GM12872 (cell line): ENCODE results near the gene VPS36.

ENCODE experiments used
- TF ChIP-seq, protein P1 (sequence below): IDR thresholded peaks from 3 replicates; pipeline ENCODE4 v1.5.1; 2011; ENCODE audit warnings: low read depth, mild to moderate bottlenecking, low read length, moderate library complexity; ENCODE audit not compliant: insufficient read depth

The VPS36 gene

GRCh38 chr13:52406629-52407028 lies 43.8 kb downstream of the VPS36 start:
- TF ChIP-seq, protein P1, sequence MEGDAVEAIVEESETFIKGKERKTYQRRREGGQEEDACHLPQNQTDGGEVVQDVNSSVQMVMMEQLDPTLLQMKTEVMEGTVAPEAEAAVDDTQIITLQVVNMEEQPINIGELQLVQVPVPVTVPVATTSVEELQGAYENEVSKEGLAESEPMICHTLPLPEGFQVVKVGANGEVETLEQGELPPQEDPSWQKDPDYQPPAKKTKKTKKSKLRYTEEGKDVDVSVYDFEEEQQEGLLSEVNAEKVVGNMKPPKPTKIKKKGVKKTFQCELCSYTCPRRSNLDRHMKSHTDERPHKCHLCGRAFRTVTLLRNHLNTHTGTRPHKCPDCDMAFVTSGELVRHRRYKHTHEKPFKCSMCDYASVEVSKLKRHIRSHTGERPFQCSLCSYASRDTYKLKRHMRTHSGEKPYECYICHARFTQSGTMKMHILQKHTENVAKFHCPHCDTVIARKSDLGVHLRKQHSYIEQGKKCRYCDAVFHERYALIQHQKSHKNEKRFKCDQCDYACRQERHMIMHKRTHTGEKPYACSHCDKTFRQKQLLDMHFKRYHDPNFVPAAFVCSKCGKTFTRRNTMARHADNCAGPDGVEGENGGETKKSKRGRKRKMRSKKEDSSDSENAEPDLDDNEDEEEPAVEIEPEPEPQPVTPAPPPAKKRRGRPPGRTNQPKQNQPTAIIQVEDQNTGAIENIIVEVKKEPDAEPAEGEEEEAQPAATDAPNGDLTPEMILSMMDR: no peak

DNA sequence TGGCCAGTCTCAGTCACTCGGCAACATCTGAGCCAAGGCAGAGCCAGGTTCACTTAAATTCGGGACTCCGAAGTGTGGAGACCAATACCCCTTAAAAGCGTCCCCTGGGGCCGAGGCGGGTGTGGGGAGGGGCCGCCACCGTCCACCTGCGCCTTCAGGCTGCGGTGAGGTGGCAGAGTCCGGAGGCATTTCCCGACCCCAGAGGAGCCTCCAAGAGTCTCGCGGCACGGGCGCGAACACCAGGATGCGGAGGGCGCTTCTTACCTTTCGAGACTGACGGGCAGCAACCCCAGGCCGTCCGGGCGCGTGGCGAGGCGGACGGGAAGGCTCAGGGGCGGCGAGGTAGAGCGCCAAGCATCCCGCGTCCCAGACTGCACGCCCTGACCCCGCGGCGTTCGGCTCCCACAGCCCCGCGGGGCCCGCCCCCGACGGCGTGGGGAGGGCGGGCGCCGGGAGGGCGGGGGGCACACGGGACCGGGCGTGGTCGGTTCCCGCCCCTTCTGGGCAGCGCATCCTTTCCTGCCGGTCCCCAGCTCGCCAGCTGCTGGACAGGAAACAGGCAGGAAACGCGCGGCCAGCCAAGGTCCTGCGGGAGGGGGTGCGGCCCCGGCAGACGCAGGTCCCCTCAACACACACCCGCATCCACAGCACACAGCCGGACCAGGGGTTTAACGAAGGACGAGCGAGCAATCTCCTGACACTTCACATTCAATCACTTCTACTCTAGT lies 44.5 kb downstream of the VPS36 start, which contains the start of gene THSD1:
THSD1 (minus strand) TSS at position 406 of the 728 bp plus-strand sequence. CDS start 3,572 bp downstream, outside the sequence.
- TF ChIP-seq, protein P1: no peak

DNA sequence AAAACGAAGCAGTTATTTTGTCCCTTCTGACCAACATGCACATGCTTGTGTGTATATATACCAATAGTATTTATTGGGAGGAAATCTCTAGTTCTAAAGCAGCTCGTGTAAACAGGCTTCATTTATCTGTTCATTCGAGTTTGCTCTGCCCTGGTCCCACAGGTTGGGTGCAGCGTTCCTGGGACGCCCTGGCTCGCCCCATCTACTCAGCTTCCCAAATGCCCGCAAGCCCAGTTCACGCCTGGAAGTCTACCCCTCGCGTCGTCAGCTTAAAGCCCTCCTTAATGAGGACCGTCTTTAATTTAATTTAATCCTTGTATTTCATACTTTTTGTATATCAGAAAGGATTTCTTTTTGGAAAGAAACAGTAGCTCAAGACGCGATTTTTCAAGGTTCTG lies 45.1 kb downstream of the VPS36 start:
- TF ChIP-seq, protein P1: no peak

DNA sequence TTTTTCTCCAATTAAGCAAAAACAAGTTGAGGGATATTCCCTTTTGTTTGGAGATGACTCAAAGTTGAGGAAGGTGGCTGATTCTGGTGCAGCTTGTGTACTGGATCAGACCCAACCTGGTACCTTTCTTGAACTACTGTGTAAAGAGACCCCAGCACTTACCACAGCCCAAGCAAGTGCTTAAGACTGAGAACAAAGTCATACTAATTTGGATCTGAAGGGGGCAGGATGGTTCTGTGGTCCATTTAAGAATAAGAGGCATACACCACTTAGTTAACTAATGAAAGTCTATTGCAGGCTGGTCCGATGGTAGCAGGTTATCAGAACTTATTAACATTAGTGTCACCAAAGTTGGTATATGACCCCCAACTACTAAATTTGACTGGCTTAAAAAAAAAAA lies 50.7 kb downstream of the VPS36 start:
- TF ChIP-seq, protein P1: no peak

DNA sequence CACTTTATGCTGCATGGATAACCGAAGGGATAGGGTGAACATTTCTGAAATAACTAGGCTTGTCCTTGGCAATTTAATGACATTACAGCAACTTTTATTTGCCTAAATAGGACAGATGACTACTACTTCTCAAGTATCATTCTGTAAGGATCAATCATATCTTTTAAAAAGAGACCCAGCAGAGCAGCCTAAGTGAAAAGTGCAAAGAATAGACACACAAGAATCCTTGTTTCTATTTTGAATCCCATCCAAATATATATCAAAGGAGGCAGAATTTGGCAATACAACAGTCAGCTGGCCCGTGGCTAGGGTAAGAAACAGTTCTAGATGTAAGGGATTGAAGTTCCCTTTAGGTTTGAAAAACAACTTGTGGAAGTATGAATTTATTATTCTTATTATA lies 51.4 kb downstream of the VPS36 start:
- TF ChIP-seq, protein P1: no peak

GRCh38 chr13:52395704-52396103 lies 54.7 kb downstream of the VPS36 start:
- TF ChIP-seq, protein P1: no peak

DNA sequence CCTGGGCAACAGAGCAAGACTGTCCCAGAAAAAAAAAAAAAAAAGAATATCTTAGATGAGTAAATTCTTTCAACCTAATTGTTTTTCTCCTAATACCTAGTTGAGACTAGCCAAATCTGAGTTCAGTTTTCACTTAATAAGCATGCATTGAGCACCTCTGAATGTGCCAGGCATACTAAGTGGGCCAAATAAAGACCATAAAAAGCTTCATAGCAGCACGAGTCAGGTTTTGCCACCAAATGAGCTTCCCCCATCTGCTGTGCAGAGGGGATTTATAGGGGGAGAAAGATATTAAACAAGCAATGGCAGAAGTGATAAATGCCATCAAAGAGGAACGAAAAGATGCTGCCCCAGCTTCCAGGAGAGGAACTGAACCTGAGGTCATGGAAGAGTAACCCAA lies 55.8 kb downstream of the VPS36 start:
- TF ChIP-seq, protein P1: no peak
